H1 (cell line): ENCODE results near the gene CCDC28B. TPM values are rescaled to one million over a fixed set of nuclear protein-coding genes. Genes with fewer than 3 reads are reported as not detected.

Experiments
- CTCF ChIA-PET: fragments of 300-600 bp; sonication (Branson Sonifier 250); formaldehyde crosslinking; loops from one replicate; lab custom pipeline; 2021; ENCODE audit not compliant: partially characterized antibody; lab: Charles Lee
- POLR2A ChIA-PET: fragments of 300-600 bp; sonication (Branson Sonifier 250); formaldehyde crosslinking; loops from one replicate; lab custom pipeline; 2021; ENCODE audit warnings: inconsistent platforms; ENCODE audit not compliant: partially characterized antibody; lab: Charles Lee
- DNase-seq, 2 experiments: peaks; one replicate each; pipeline versions ENCODE4 v3.0.0 to v3.0.0-alpha.2; 2010 to 2022; ENCODE audit warnings: low spot score in 2 of 2, low read depth in 1 of 2, mixed read lengths in 1 of 2
- FAIRE-seq: peaks from 2 replicates; lab custom pipeline; 2011; peaks lifted over from hg19 to GRCh38; lab: Jason Lieb, UNC
- H2AFZ ChIP-seq: 2 replicates; pipeline ENCODE4 v1.8.1; 2012; ENCODE audit warnings: low read length, inconsistent platforms
- H2AK5ac ChIP-seq: 2 replicates; pipeline ENCODE4 v1.6.1; 2013; ENCODE audit warnings: low read depth, low read length
- H2BK120ac ChIP-seq: replicated peaks from 2 replicates; pipeline ENCODE3; 2013; ENCODE audit warnings: low read depth, low read length, inconsistent platforms
- H2BK12ac ChIP-seq: 2 replicates; pipeline ENCODE4 v1.6.1; 2013; ENCODE audit warnings: low read depth, low read length
- H2BK15ac ChIP-seq: 2 replicates; pipeline ENCODE4 v1.6.1; 2013; ENCODE audit warnings: low read length
- H2BK20ac ChIP-seq: 2 replicates; pipeline ENCODE4 v1.6.1; 2013; ENCODE audit warnings: low read length
- H2BK5ac ChIP-seq: 2 replicates; pipeline ENCODE4 v1.6.1; 2013; ENCODE audit warnings: low read depth, low read length
- H3K14ac ChIP-seq: 2 replicates; pipeline ENCODE4 v1.6.1; 2013; ENCODE audit warnings: inconsistent platforms; ENCODE audit not compliant: insufficient read length
- H3K18ac ChIP-seq: 2 replicates; pipeline ENCODE4 v1.6.1; 2013; ENCODE audit warnings: low read length; ENCODE audit errors: extremely low read depth
- H3K23ac ChIP-seq: 2 replicates; pipeline ENCODE4 v1.6.1; 2013; ENCODE audit warnings: inconsistent platforms; ENCODE audit not compliant: insufficient read length
- H3K23me2 ChIP-seq: 2 replicates; pipeline ENCODE4 v1.6.1; 2013; ENCODE audit warnings: low read depth, low read length
- H3K27ac ChIP-seq: 2 replicates; pipeline ENCODE4 v1.6.1; 2011; ENCODE audit warnings: low read depth, low read length, inconsistent platforms
- H3K27me3 ChIP-seq, 4 experiments: replicated peaks in 1 of 4; 1 replicate in 1 of 4; 2 replicates in 3 of 4; pipeline versions ENCODE4 v1.6.1 to v1.8.1; 2011 to 2013; ENCODE audit warnings: low read length in 3 of 4, mild to moderate bottlenecking in 3 of 4, inconsistent platforms in 2 of 4, mixed read lengths in 2 of 4, moderate library complexity in 1 of 4; ENCODE audit not compliant: control insufficient read depth in 3 of 4, insufficient read depth in 3 of 4; ENCODE audit errors: extremely low read depth in 1 of 4
- H3K36me3 ChIP-seq, 4 experiments: 2 replicates each; pipeline versions ENCODE4 v1.6.1 to v1.8.1; 2011 to 2013; ENCODE audit warnings: mild to moderate bottlenecking in 4 of 4, low read length in 3 of 4, moderate library complexity in 2 of 4, control low read depth in 1 of 4, inconsistent platforms in 1 of 4; ENCODE audit not compliant: insufficient read depth in 4 of 4, control insufficient read depth in 2 of 4
- H3K4ac ChIP-seq: replicated peaks from 2 replicates; pipeline ENCODE3; 2013; ENCODE audit warnings: low read length, low read depth, mixed read lengths, inconsistent platforms; ENCODE audit not compliant: insufficient read length
- H3K4me1 ChIP-seq, 4 experiments: replicated peaks in 1 of 4; 1 replicate in 1 of 4; 2 replicates in 3 of 4; pipeline versions ENCODE4 v1.6.1 to v1.8.1; 2011 to 2013; ENCODE audit warnings: low read length in 3 of 4, inconsistent platforms in 2 of 4, mixed read lengths in 1 of 4; ENCODE audit not compliant: insufficient read depth in 4 of 4, control insufficient read depth in 3 of 4
- H3K4me2 ChIP-seq, 2 experiments: 2 replicates each; pipeline versions ENCODE4 v1.6.1 to v1.8.1; 2011 to 2013; ENCODE audit warnings: low read depth in 2 of 2, low read length in 2 of 2, control low read depth in 1 of 2, inconsistent platforms in 1 of 2, mild to moderate bottlenecking in 1 of 2; ENCODE audit not compliant: insufficient read depth in 1 of 2
- H3K4me3 ChIP-seq, 4 experiments: fragments of 200-600, 300-600 bp in 1 of 4; sonication (generic), shearing (Covaris generic), sonication (Bioruptor Twin) in 1 of 4; 2 replicates each; pipeline versions ENCODE4 v1.5.1 to v1.8.1; 2011 to 2016; ENCODE audit warnings: low read length in 4 of 4, low read depth in 3 of 4, control low read depth in 2 of 4, inconsistent platforms in 2 of 4, mild to moderate bottlenecking in 2 of 4, mixed read lengths in 1 of 4, moderate library complexity in 1 of 4; ENCODE audit not compliant: insufficient read depth in 2 of 4; ENCODE audit errors: extremely low read depth in 1 of 4
- H3K56ac ChIP-seq: replicated peaks from 2 replicates; pipeline ENCODE3; 2013; ENCODE audit warnings: low read depth, mild to moderate bottlenecking, mixed read lengths, low read length, inconsistent platforms; ENCODE audit not compliant: insufficient read length
- H3K79me1 ChIP-seq: 2 replicates; pipeline ENCODE4 v1.6.1; 2013; ENCODE audit warnings: low read depth, low read length, control low read depth
- H3K79me2 ChIP-seq, 2 experiments: 2 replicates each; pipeline versions ENCODE4 v1.6.1 to v1.8.1; 2012 to 2013; ENCODE audit warnings: low read length in 2 of 2, mild to moderate bottlenecking in 2 of 2, inconsistent platforms in 1 of 2; ENCODE audit not compliant: insufficient read depth in 2 of 2, control insufficient read depth in 1 of 2
- H3K9ac ChIP-seq, 4 experiments: replicated peaks in 1 of 4; 1 replicate in 1 of 4; 2 replicates in 3 of 4; pipeline versions ENCODE4 v1.6.1 to v1.8.1; 2011 to 2013; ENCODE audit warnings: low read depth in 3 of 4, low read length in 3 of 4, control low read depth in 2 of 4, mild to moderate bottlenecking in 2 of 4, moderate library complexity in 2 of 4, inconsistent platforms in 1 of 4; ENCODE audit errors: extremely low read depth in 1 of 4
- H3K9me3 ChIP-seq, 2 experiments: 2 replicates each; pipeline versions ENCODE4 v1.6.1 to v1.8.1; 2012 to 2013; ENCODE audit warnings: mild to moderate bottlenecking in 2 of 2, moderate library complexity in 2 of 2, control low read depth in 1 of 2, inconsistent platforms in 1 of 2, low read depth in 1 of 2, low read length in 1 of 2, mixed read lengths in 1 of 2; ENCODE audit not compliant: insufficient read depth in 2 of 2
- H4K20me1 ChIP-seq, 2 experiments: replicated peaks in 1 of 2; 2 replicates each; pipeline versions ENCODE3 to v1.8.1; 2011 to 2013; ENCODE audit warnings: inconsistent platforms in 2 of 2, low read length in 2 of 2, mild to moderate bottlenecking in 1 of 2; ENCODE audit not compliant: insufficient read depth in 2 of 2, control insufficient read depth in 1 of 2
- H4K5ac ChIP-seq: 2 replicates; pipeline ENCODE4 v1.6.1; 2013; ENCODE audit warnings: low read length, low read depth, mixed read lengths, inconsistent platforms; ENCODE audit not compliant: insufficient read length
- H4K8ac ChIP-seq: 2 replicates; pipeline ENCODE4 v1.8.0; 2013; ENCODE audit warnings: mild to moderate bottlenecking, moderate library complexity, low read length, inconsistent platforms; ENCODE audit not compliant: insufficient read depth; ENCODE audit errors: extremely low read depth
- H4K91ac ChIP-seq: replicated peaks from 2 replicates; pipeline ENCODE3; 2013; ENCODE audit warnings: low read length, mixed read lengths, inconsistent platforms; ENCODE audit not compliant: insufficient read length
- BCL11A ChIP-seq, 2 experiments: IDR thresholded peaks; one replicate each; pipeline ENCODE4 v1.6.1; 2011; ENCODE audit warnings: low read depth in 2 of 2, low read length in 2 of 2, mild to moderate bottlenecking in 2 of 2
- CREB1 ChIP-seq: IDR thresholded peaks from 2 replicates; pipeline ENCODE4 v1.6.1; 2012; ENCODE audit warnings: inconsistent platforms
- HDAC2 ChIP-seq, 2 experiments: fragments of 300-600 bp in 1 of 2; sonication (generic) in 1 of 2; IDR thresholded peaks; 2 replicates each; pipeline ENCODE4 v1.6.1; 2011 to 2012; ENCODE audit warnings: low read depth in 2 of 2, low read length in 2 of 2, mild to moderate bottlenecking in 2 of 2, moderate library complexity in 2 of 2, borderline replicate concordance in 1 of 2, inconsistent platforms in 1 of 2
- KDM1A ChIP-seq: fragments of 200-600, 300-600 bp; sonication (generic); IDR thresholded peaks from 2 replicates; pipeline ENCODE4 v1.7.1; 2016; ENCODE audit warnings: mild to moderate bottlenecking, low read length, borderline replicate concordance
- RNF2 ChIP-seq: fragments of 200-900, 300-1000 bp; sonication (generic); IDR thresholded peaks from 2 replicates; pipeline ENCODE4 v1.7.1; 2016; ENCODE audit warnings: borderline replicate concordance, low read depth, mild to moderate bottlenecking, antibody characterized with exemption, low read length; ENCODE audit not compliant: poor library complexity, severe bottlenecking; ENCODE audit errors: missing control alignments
- SP2 ChIP-seq: IDR thresholded peaks from 2 replicates; pipeline ENCODE4 v1.6.1; 2012; ENCODE audit warnings: mild to moderate bottlenecking, low read length, inconsistent platforms
- TAF1 ChIP-seq: IDR thresholded peaks from 2 replicates; pipeline ENCODE4 v1.6.1; 2011; ENCODE audit warnings: mild to moderate bottlenecking, low read depth, low read length
- ZNF274 ChIP-seq: IDR thresholded peaks from 2 replicates; pipeline ENCODE4 v1.7.0; 2012; ENCODE audit warnings: low read length, borderline replicate concordance; ENCODE audit errors: extremely low read depth
- WGBS, 2 experiments: shearing (Covaris generic) in 1 of 2; methylation state at CpG; one replicate each; pipeline versions ENCODE4 v1.1.6 to v1.1.7; 2013 to 2015; ENCODE audit warnings: low lambda C conversion rate in 2 of 2, mixed read lengths in 2 of 2, inconsistent platforms in 1 of 2, low coverage in 1 of 2, missing lambda C conversion rate in 1 of 2; ENCODE audit not compliant: insufficient replicate concordance in 2 of 2, insufficient coverage in 1 of 2, insufficient read length in 1 of 2; ENCODE audit errors: extremely low coverage in 1 of 2, missing lambda C conversion rate in 1 of 2; 5-methylcytosine and 5-hydroxymethylcytosine counted together
- polyA plus RNA-seq, 7 experiments: library from polyadenylated mRNA; depleted of rRNA in 3 of 7; stranded (reverse) in 5 of 7; unstranded in 2 of 7; fragments of >200 nt in 5 of 7; fragments of 200-250 nt in 2 of 7; gene quantifications; 1 replicate in 5 of 7; 2 replicates in 1 of 7; 4 replicates in 1 of 7; pipeline versions ENCODE4 v1.2.1 to v1.2.3, GENCODE V29; 2011 to 2013; ENCODE audit warnings: missing spikeins in 2 of 7, mixed read lengths in 2 of 7
- total RNA-seq: library from RNA; stranded (reverse); fragmentation: NEBNext Ultra II Directional; extraction: Animal tissue kit (Norgen Biotek cat#: 25700); gene quantifications from 2 replicates; pipeline ENCODE4 v1.2.1, GENCODE V29; 2021
- TF ChIP-seq, protein P1 (sequence below): IDR thresholded peaks from 2 replicates; pipeline ENCODE4 v1.6.1; 2011; ENCODE audit warnings: low read length, improper control_type of control experiment

The CCDC28B gene
- total and polyA plus RNA-seq, 2 of the 8 experiments (the other 6 are each of a cell fraction or from before 2014, with no cell fraction given) = 16.7 to 17.1 TPM

DNA sequence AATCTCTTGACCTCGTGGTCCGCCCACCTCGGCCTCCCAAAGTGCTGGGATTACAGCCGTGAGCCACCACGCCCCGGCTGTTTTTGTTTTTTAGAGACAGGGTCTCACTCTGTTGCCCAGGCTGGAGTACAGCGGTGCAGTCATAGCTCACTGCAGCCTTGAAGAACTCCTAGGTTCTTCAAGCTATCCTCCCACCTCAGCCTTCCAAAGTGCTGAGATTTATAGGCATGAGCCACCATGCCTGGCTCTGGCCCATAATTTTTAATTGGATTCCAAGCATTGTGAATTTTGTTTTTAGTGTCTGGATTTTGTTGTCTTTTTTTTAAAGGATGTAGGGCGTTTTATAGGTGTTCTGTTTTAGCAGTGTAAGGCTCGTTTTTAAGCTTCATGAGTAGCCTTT, 49.5 kb upstream of the CCDC28B start:
- H2BK120ac ChIP-seq = no peak overlapping the region
- peaks cover 0 to 3% of the 10 kb centered on the region in 2 experiments for H4K20me1 ChIP-seq
- H3K9me3 ChIP-seq = no peaks in the 10 kb centered on the region
- no peak overlapping the region for H2AFZ ChIP-seq
- H3K56ac ChIP-seq = no peak overlapping the region
- H3K4me3 ChIP-seq = no peak overlapping the region
- DNase-seq (no peak), FAIRE-seq (no peak)
- H3K23me2 ChIP-seq = no peaks in the 10 kb centered on the region
- H2AK5ac ChIP-seq = no peak overlapping the region
- H2BK15ac ChIP-seq = no peak overlapping the region
- H3K9ac ChIP-seq = no peak overlapping the region
- no peaks in the 10 kb centered on the region for H3K27me3 ChIP-seq
- H3K4me1 ChIP-seq = no peaks in the 10 kb centered on the region
- H3K79me2 ChIP-seq = peaks cover 0 to 51% of the 10 kb centered on the region in 2 experiments; a peak in 2 of 4 replicates
- H3K4ac ChIP-seq = no peak overlapping the region
- no peak overlapping the region for H2BK5ac ChIP-seq
- peaks cover 4% of the 10 kb centered on the region for H3K79me1 ChIP-seq
- no peak overlapping the region for H4K91ac ChIP-seq
- no peak overlapping the region for H3K23ac ChIP-seq
- no peak overlapping the region for H4K8ac ChIP-seq
- H4K5ac ChIP-seq = no peak overlapping the region
- ChIA-PET POLR2A (interaction anchor here (1.3 to 1.4 kb wide), 2 partner anchors 35 to 43 kb away, joined by 3 read pairs; partner anchors contain the start of gene KPNA6), CTCF (interaction anchor here (0.9 to 1.1 kb wide), 2 partner anchors 97 to 187 kb away, joined by 4 read pairs; no protein-coding TSS in a partner anchor)
- no peak overlapping the region for H2BK20ac ChIP-seq
- H3K27ac ChIP-seq = no peak overlapping the region
- H3K18ac ChIP-seq = no peak overlapping the region
- H3K4me2 ChIP-seq = no peak overlapping the region
- 95% methylated on average over 9 of the region's 9 CpGs; no CpG with 5 or more reads in 1 of the 2 experiments for WGBS, 2 experiments
- peaks cover 0 to under 1% (median 0%) of the 10 kb centered on the region in 4 experiments; a peak in 2 of 8 replicates for H3K36me3 ChIP-seq
- H3K14ac ChIP-seq = no peak overlapping the region
- no peak overlapping the region for H2BK12ac ChIP-seq
- TF ChIP-seq CREB1 (no peak), ZNF274 (no peak), KDM1A (no peak), HDAC2 (IDR thresholded peaks at IDR 0.05; ENCODE audit: borderline replicate concordance in 1 of 2, low read depth in 2 of 2, low read length in 2 of 2) (no peak), BCL11A (IDR thresholded peaks at IDR 0.05; ENCODE audit: low read depth in 2 of 2, low read length in 2 of 2) (no peak), SP2 (no peak), TAF1 (no peak), RNF2 (no peak)
- TF ChIP-seq, protein P1, sequence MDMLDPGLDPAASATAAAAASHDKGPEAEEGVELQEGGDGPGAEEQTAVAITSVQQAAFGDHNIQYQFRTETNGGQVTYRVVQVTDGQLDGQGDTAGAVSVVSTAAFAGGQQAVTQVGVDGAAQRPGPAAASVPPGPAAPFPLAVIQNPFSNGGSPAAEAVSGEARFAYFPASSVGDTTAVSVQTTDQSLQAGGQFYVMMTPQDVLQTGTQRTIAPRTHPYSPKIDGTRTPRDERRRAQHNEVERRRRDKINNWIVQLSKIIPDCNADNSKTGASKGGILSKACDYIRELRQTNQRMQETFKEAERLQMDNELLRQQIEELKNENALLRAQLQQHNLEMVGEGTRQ = no peak
